GM18868 (cell line): ENCODE data around the gene ZXDA.

Source experiments
- ATAC-seq: cut with Tn5 transposase; IDR thresholded peaks from one replicate; pipeline ENCODE4 v1.9.1; 2021; ENCODE audit warnings: mild to moderate bottlenecking, moderate library complexity; ENCODE audit not compliant: unreplicated experiment

ZXDA gene

GRCh38 chrX:57899064-57899463 is 11.2 kb downstream of the ZXDA start:
- no peak for ATAC-seq

GRCh38 chrX:57871463-57871862 is 38.8 kb downstream of the ZXDA start:
- no peak for ATAC-seq
